AG04450 (cell line): ENCODE results near the gene ASPSCR1. TPM values are rescaled to one million over a fixed set of nuclear protein-coding genes. Genes with fewer than 3 reads are reported as not detected.

Experiments
- CTCF ChIA-PET: fragments of 300-600, 350-600 bp; formaldehyde crosslinking; extraction: SDS; loops from one replicate; lab custom pipeline; 2022; ENCODE audit warnings: antibody characterized with exemption, inconsistent platforms; lab: Charles Lee
- POLR2A ChIA-PET: fragments of 350-600 bp; formaldehyde crosslinking; extraction: SDS; loops from one replicate; lab custom pipeline; 2021; ENCODE audit warnings: antibody characterized with exemption, inconsistent platforms; lab: Yijun Ruan, JAX
- DNase-seq: peaks from one replicate; pipeline ENCODE4 v3.0.0-alpha.2; 2011; ENCODE audit warnings: low read depth, low spot score
- H3K27ac ChIP-seq: one replicate; pipeline ENCODE4 v1.5.1; 2012; ENCODE audit warnings: low read depth, low read length, control low read depth
- H3K27me3 ChIP-seq: one replicate; pipeline ENCODE4 v1.6.0; 2012; ENCODE audit warnings: low read length; ENCODE audit not compliant: control insufficient read depth, insufficient read depth
- H3K4me3 ChIP-seq: 2 replicates; pipeline ENCODE4 v1.5.1; 2011; ENCODE audit warnings: mild to moderate bottlenecking, low read depth, low read length, control low read depth
- H3K9me3 ChIP-seq: 2 replicates; pipeline ENCODE4 v1.5.1; 2012; ENCODE audit warnings: low read length; ENCODE audit not compliant: control insufficient read depth, insufficient read depth
- CTCF ChIP-seq: IDR thresholded peaks from 2 replicates; pipeline ENCODE4 v1.5.1; 2011; ENCODE audit warnings: low read depth, low read length, control low read depth, inconsistent platforms
- polyA plus RNA-seq: library from polyadenylated mRNA; depleted of rRNA; stranded (reverse); fragments of >200 nt; gene quantifications from 2 replicates; pipeline ENCODE4 v1.2.3, GENCODE V29; 2011

Gene ASPSCR1
- polyA plus RNA-seq, 1 experiment: 7.1 TPM

- no peaks in the 10 kb centered on the region; the same call in 1 of the 2 replicates for H3K9me3 ChIP-seq
- CTCF ChIA-PET: no interaction called here
- POLR2A ChIA-PET: interaction anchor here (1.7 to 2.2 kb wide), 2 partner anchors 17 to 22 kb away, joined by 3 to 5 read pairs; partner anchors contain the start of gene DCXR
- no peak overlapping the region for H3K27ac ChIP-seq
- DNase-seq: no peak
- no peak for TF ChIP-seq CTCF
- H3K4me3 ChIP-seq: no peak overlapping the region
- no peaks in the 10 kb centered on the region for H3K27me3 ChIP-seq
These were observed 82.6 kb downstream of the ASPSCR1 start for GRCh38 chr17:82060001-82060380.

DNA sequence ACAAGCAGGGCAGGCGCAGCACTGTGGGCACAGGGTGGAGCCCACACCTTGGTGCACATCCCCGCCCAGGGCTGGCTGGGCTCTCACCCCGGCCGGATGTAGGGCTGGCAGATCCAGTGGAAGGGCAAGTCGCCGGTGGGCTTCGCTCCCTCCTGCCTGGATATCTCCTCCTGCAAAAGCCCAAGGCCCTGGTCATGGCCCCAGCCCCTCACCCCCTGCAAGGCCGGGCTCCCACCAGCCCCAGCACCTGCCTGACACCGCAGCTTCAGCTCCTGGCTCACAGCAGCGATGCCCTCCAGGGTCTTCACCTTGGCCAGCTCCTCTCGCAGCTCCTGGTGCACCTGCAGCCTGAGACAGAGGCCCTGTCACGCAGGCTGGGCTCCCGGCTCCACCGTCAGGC lies 83.2 kb downstream of the ASPSCR1 start:
- ChIA-PET CTCF (no interaction called here), POLR2A (interaction anchor here (0.7 to 2.2 kb wide), 3 partner anchors 16 to 38 kb away, joined by 3 to 5 read pairs (median 4); partner anchors contain the start of genes CENPX, DCXR and LRRC45)
- H3K27me3 ChIP-seq: no peaks in the 10 kb centered on the region
- no peaks in the 10 kb centered on the region; the same call in 1 of the 2 replicates for H3K9me3 ChIP-seq
- H3K27ac ChIP-seq: no peak overlapping the region
- no peak for DNase-seq
- no peak for TF ChIP-seq CTCF
- H3K4me3 ChIP-seq: no peak overlapping the region

DNA sequence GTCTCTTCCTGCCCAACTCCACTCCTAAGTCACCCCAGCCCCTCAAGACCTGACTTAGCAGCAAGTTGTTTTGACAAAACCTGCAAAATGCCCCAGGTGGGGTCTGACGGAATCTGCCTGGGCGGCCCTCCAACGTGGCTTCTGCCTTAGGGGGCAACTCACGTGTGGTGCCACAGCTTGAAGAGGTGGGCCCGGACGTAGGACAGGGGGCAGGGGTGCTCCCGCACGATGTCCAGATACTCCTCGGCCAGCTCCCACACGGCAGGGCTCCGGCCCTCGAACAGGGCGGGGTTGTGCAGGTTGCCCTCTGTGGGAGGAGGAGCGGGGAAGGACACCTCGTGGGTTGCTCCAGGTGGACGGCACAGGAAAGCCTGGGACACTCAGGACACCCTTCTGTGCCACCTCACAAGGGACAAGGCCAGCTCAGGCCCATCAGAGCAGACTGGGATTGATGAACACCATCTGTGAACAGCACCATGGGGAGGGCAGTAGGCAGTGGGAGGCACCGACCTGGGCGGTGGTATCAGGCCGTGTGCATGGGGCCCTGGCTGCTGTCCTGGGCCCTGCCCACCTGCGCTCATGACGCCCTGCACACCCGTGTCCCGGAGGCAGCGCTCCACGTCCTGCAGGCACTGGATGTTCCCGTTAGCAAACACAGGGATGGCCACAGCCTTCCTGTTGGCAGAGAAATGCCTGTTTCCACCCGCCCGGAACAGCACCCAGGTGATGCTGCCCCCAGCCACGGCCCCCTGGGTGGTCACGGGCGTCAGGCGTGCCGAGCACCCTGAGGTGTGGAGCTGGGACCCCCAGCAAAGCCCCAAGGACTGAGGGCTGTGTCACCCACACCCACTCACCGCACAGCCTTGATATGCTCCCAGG lies 83.9 kb downstream of the ASPSCR1 start:
- ChIA-PET CTCF (no interaction called here), POLR2A (interaction anchor here (0.7 to 1.7 kb wide), 2 partner anchors 16 to 38 kb away, joined by 3 to 4 read pairs; partner anchors contain the start of genes CENPX and LRRC45)
- Histone ChIP-seq H3K9me3 (no peaks in the 10 kb centered on the region; the same call in 1 of the 2 replicates), H3K27ac (no peak overlapping the region), H3K4me3 (no peak overlapping the region), H3K27me3 (no peaks in the 10 kb centered on the region)
- no peak for DNase-seq
- TF ChIP-seq CTCF: no peak

DNA sequence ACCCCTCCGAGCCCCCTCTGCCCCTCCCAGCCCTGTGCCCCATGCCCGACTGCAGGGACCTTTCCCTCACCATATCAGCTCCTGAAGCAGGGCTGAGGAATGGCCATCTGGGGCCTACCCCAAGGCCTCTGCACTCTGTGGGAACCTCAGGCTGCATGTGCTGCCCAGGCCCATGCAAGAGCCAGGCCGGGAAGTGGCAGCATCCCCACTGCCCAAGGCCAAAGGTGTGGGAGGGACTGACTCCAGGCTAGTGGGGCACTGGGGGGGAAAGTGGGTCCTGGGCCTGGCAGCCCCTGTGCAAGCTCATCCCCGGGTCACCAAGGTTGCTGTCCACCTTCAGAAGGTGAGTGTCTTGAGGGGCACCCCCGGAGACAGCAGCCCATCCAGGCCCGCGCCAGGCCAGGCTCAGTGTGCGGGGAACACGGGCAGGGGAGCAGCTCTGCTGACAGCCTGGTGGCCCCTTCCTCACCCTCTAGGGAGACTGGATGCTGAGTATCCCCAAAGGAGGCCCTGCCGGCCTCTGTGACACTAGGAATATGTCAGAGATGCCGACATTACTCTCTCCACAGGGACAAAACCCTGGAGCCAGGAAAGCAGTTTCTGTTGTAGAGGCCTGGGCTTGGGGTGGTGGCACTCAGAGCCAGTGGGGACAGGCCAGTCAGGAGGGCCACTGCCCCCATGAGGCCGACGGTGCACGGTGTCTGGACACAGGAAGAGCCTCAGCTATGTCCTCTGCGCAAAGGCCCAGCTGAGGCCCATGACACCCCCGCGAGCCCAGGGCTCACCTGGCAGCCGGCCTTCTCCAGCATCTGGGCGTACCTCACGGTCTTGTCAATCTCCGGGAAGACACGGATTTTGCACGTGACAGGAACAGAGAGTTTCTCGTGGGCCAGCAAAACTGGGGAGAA lies 84.9 kb downstream of the ASPSCR1 start:
- no peaks in the 10 kb centered on the region for H3K27me3 ChIP-seq
- no peaks in the 10 kb centered on the region; the same call in 1 of the 2 replicates for H3K9me3 ChIP-seq
- POLR2A ChIA-PET: interaction anchor here (0.6 kb wide), 1 partner anchor 25 kb away, joined by 3 read pairs; the partner anchor contains the start of gene DCXR
- DNase-seq: no peak
- H3K4me3 ChIP-seq: no peak overlapping the region
- CTCF ChIA-PET: no interaction called here
- no peak for TF ChIP-seq CTCF
- H3K27ac ChIP-seq: no peak overlapping the region
